ENCODE results near the gene SLC29A4.
"Not testable (repeated sequence)": the region's sequence is repeated elsewhere in the genome, so short reads cannot be mapped to it uniquely, and the experiment has no call there.

Gene SLC29A4

DNA sequence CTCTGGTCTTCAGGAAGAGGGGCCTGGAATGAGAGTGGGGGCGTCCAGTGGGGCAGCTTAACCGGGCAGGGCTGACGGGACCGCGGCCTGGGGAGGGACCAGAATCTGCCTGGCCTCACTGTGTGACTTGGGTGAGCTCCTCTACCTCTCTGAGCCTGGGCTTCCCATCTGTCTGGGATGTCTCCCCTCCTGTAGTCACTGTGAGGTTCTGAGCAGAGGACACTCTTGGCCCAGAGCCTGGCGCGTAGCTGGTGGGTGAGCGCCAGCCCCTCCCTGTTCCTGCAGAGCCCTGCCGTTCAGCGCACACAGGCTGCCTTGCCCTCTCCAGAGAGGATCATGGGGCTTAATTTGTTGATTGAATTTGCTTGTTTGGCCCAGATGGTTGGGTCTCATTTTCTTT lies 7.2 kb upstream of the SLC29A4 start:
- DNase-seq, result not testable (repeated sequence)

DNA sequence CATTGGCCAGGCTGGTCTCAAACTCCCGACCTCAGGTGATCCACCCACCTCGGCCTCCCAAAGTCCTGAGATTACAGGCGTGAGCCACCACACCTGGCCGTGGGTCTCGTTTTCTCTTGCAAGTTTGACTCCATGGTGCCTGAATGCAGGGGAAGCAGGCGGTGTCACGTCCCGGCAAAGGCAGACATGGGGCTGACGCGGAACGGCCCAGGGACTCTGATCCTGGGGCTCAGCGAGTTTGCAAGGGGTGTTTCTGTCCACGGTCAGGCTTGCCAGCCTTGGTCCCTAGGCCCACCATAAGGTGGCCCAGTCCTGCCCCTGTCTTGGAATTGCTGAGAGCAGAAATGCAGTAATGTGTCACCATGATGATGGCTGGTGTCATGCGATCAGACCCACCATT lies 6.6 kb upstream of the SLC29A4 start:
- DNase-seq, result not testable (repeated sequence)

DNA sequence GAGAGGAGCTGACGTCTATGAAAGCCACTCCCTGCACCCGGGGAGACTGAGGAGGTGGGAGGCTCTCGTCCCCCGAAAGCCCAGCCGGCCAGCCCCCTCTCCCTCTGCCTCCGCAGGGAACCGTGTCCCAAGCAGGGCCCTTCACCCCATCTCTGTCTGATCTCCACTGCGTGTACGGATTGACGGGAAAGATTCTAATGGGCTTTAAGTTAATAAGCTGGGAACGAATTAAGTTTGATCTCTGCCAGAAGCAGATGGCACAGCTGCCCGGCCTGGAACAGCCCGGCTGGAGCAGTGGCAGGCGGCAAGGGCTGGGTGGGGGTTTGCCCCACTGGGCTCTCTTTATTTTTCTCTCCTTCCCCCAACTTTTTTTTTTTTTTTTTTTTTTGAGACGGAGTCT lies 6.1 kb upstream of the SLC29A4 start:
- no peak for DNase-seq

DNA sequence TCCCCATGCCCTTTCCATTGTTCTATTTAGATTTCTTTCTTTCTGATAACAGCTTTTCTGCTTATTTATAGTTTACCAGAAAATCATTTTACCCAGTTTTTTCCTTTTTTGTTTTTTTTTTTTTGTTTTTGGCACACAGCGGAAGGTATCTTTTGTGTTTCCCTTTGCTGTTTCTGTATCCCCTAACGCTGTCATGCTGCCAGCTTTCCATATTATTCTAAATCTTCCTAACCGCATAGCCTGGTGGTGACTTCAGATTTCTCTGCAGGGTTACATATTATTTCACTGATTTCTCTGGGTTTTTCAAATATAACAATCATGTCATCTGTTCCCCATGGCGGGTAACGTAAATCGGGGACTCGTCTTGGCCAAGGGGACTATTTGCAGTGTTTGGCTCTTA lies 4.0 kb upstream of the SLC29A4 start:
- peak; percentile 25 for DNase-seq

DNA sequence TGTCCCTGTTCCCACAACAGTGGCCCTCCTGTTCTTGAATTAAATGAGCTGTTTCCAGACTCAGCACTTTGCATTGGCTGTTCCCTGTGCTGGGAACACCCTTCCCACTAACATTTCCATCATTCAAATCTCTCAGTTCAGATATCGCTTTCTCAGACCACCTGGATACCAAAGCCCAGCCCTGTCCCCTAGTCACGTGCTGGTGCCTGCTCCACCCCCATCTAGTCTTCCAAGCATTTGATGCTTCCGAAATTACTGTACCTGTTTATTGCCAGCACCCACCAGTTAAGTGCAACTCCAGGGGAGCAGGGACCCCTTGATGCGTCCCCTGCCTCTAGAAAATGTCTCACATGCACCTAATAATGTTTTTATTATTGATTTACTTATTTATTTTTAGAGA lies 3.0 kb upstream of the SLC29A4 start:
- no peak for DNase-seq

DNA sequence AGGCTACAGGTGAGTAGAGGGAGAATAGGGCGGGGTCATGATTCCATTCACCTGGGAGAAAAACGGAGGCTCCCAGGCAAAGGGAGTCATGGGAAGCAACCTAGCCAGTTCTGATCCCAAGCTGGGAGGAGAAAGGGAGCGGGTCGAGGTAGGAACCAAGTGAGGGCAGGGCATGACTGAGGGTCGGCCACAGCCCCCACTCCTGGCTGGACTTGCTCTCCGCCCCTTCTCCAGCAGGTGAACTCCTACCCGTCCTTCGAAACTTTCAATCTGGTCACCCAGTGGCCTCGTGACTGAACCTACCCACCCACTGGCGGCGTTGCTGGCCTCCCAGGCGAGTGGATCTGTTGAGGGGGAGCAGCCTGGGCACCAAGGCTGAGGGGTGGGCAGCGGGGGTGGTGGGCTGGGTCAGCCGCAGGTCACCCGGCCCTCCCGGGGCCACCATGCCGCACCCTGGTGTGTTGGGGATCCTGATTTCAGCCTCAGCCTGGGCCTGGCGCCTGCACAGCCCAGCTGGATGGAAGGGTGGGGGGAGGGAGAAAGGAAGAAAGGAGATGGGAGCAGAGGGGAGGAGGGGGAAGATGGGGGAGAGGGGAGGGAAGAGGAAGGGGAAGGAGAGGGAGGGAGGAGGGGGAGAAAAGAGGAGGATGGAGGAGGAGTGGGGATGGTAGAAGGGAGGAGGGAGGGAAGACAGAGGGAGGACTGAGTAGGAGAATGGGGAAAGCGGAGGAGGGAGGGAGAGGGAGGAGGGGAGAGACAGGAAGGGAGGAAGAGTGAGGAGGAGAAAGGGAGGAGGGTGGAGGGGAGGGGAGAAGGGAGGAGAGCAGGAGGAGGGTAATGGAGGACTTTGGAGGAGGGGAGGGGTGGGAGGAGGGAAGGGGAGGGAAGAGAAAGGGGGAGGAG lies 894 bp upstream of the SLC29A4 start:
- not testable (repeated sequence) for DNase-seq

DNA sequence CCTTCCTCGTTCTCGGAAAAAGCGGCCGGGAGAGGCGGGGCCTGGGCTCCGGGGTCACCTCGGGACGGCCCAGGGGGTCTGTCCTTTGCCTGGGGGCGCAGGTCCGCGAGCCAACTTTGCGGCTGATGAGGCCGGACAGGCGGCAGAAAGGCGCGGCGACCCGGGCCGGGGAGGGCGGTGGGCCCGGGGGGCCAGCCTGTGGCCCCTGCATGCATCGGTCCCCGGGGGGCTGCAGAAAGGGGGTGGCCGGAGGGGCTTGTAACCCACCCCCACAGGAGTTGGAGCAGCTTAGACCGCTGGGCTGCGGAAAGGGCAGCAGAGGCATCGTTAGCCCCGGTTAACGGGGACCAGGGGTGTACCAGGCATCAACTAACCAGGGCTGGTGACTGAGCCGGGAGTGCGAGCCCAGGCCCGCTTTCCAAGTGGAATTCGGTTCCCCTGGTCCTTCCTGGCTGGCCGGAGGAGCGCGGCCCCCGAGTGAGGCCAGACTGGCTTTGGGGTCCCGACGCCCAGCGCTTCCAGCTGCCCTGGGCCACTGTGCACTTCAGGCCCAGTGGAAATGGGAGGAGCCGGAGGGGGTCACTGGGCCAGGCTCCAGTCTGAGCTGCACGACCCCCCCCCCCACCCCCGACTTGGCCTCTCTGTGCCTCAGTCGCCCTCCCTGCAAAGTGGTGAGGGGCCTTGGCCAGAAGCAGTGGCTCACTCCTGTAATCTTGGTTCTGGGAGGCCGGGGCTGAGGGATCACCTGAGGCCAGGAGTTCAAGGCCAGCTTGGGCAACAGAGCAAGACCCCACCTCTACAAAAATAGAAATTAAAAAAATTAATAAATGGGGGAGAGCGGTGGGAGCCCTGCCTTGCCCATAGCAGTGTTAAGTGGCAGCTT lies 919 bp downstream of the SLC29A4 start:
- no peak for DNase-seq

DNA sequence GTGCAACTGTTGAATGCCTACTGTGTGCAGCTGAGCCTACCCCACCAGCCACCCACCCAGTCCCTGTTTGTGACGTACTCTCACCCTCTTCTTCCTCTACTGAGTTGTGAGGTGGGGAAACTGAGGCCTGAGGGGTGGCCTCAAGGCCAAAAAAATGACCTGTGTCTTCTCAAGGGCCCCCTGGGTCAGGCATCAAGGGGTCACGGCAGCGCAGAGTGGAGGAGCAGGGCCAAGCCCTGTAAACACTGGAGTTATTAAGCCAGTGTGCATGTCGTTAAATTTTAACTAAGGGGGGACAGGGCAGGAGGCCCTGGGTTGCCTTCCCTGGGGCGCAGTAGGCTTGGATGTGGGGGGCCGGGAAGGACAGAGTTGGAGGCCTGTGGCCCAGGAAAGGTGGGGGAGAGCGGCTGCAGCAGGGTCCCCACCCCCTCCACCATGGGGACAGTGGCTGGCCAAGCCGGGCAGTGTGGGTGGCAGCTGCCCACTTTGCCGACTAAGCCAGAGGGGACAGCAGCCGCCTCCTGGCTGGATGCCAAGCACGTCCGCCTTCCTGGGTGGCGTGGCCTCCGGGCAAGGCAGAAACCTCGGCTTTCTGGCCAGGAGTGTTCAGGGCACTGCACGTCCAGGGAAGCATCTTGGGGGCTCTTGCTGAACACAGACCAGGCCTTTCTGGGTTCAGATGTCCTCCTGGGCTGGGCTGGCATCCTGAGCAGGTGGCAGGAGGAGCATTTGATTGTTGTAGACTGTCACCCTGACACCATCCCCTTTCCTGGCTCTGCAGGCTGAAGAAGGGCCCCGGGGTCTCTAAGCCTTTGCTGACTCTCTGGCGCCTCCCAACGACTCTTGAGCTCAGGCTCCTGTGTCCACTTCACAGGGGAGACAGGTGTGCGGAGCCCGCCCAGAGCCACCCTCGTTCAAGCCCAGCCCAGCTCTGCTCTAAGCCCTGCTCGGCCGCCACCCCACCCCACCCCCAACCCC lies 1.9 kb downstream of the SLC29A4 start:
- no peak for DNase-seq

DNA sequence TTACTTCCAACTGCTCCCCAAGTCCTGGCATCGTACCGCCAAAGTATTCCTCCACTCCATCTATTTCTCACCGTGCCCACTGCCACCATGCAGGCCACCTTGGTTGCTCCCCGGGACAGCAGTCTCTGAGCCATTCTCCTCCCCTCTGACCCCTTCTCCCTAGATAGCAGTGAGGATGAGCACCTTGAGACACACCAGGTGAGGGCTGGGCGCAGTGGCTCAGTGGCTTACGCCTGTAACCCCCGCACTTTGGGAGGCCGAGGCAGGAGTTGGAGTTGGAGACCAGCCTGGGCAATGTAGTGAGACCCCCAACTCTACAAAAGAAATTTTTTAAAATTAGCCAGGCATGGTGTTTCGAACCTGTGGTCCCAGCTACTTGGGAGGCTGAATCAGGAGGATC lies 4.2 kb downstream of the SLC29A4 start:
- DNase-seq, result no peak

DNA sequence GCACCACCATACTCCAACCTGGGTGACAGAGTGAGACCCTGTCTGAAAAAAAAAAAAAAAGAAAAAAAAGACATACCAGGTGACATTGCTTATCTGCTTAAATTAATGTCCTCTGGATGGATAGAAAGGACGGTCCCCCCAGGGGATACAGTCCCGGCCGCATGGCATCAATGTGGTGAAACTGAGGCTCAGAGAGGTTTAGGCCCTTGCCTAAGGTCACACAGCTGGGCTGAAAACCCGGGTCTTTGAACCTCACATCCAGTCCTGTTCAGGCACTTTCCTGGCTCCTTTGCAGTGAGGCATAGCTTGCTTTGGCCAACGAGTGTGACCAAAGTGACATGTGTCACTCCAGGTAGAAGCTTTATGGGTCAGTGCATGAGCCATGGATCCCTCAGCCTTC lies 4.6 kb downstream of the SLC29A4 start:
- not testable (repeated sequence) for DNase-seq

DNA sequence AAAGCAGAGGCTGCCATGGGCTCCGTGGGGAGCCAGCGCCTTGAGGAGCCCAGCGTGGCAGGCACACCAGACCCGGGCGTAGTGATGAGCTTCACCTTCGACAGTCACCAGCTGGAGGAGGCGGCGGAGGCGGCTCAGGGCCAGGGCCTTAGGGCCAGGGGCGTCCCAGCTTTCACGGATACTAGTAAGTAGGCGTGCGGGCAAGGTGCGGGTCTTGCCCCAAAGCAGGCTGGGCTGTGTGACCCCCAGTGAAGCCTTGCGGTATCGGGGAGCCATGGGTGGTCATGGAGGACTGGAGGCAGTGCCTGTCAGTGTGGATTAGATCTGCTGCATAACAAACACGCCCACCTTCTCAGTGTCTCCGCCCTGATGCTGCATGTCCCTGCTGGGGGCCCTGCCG lies 5.1 kb downstream of the SLC29A4 start:
- DNase-seq, result no peak

DNA sequence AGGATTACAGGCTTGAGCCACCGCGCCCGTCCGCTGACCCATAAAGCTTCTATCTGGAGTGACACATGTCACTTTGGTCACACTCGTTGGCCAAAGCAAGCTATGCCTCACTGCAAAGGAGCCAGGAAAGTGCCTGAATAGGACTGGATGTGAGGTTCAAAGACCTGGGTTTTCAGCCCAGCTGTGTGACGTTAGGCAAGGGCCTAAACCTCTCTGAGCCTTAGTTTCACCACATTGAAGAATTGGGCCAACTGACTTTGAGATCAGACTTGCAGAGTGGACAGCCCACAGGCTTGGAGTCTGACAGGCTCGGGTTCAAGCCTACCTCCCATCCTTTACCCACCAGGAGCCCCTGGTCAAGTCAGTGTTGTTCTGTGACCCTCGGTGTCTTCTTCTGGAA lies 5.8 kb downstream of the SLC29A4 start:
- DNase-seq, result not testable (repeated sequence)

DNA sequence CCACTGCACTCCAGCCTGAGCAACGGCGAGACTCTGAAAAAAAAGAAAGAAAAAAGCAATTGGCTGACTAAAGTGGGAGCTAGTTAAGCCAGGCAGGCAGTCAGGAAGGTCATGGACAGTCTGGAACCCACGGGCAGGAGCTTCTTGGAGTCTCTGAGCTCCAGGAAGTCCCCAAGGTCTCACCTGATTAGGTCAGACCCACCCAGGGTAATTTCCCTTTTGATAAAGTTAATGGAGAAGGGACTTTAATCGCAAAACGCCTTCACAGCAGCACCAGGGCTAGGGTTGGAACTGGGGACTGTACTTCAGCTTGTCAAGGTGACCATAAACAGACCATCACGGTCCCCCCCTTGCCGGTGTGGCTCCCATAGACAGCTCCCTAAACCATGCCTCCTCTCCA lies 6.6 kb downstream of the SLC29A4 start:
- DNase-seq, result no peak

DNA sequence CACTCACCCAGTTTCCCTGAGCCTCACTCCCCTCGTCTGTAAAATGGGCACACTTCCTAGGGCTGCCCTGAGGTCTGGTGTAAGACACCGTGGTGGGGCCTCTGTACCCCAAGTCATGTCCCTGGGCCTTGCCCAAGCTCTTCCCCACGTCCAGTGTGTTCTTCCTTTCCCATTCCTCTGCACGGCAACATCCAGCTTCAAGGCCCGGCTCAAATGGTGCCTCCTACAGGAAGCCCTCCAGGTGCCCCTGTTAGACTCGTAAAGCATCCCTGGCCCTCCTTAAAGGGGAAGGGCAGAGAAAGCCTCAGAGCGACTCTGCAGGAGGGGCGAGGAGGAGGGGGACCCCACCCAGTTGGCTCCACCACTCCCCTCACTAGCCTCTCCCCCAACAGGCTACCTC lies 8.6 kb downstream of the SLC29A4 start:
- DNase-seq, result no peak

DNA sequence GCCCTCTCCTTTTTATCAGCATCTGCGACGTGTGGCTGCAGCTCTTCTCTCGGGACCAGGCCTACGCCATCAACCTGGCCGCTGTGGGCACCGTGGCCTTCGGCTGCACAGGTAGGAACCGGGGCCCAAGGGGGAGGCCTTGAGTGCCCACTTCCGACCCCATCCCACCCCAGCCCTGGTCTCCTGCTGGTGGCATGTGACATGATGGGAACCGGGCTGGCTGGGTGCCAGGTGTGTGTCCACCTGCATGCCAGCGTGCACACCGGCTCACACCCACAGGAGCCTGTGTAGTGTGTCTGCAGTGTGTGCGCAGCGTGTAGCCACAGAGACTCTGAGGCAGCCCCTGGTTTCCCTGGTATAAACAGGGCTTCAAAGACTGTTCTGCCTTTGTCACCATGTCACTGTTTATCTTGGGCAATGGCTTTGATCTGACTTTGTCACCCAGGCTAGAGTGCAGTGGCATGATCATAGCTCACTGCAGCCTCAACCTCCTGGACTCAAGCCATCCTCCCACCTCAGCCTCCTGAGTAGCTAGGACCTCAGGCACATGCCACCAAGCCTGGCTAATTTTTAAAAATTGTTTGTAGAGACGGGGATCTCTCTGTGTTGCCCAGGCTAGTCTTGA lies 9.1 kb downstream of the SLC29A4 start:
- DNase-seq, result not testable (repeated sequence)

DNA sequence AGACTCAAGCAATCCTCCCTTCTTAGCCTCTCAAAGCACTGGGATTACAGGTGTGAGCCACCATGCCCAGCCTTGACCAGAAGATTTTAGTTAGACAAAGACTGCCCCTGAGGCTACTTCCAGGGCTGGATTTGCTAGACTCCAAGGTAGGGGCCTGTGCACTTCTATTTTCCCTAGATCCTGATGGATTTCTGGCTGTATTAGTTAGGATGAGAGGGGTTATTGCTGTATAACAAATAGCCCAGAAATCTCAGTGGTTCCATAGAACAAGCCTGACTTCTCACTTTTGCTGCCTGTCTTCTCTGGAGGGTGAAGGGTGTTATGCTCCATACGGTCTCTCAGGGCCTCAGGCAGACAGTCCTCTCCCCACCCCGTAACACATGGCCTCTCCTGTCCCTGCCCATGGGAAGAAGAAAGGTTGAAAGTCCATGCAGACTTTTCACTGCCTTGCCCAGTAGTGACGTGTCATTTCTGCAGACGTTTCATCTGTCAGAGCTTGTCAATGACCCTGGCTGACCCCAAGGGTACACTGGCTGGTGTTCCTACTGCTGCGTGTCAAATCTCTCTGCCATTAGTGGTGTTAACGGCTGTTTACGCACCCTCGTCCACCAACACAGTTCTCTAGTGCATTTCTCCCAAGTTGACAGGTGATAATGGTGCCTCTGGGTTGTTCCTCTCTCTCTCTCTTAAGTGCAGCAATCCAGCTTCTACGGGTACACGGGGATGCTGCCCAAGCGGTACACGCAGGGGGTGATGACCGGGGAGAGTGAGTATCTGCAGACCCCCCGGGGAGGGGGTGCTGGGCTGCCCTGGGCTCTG lies 11.6 kb downstream of the SLC29A4 start:
- no peak for DNase-seq

DNA sequence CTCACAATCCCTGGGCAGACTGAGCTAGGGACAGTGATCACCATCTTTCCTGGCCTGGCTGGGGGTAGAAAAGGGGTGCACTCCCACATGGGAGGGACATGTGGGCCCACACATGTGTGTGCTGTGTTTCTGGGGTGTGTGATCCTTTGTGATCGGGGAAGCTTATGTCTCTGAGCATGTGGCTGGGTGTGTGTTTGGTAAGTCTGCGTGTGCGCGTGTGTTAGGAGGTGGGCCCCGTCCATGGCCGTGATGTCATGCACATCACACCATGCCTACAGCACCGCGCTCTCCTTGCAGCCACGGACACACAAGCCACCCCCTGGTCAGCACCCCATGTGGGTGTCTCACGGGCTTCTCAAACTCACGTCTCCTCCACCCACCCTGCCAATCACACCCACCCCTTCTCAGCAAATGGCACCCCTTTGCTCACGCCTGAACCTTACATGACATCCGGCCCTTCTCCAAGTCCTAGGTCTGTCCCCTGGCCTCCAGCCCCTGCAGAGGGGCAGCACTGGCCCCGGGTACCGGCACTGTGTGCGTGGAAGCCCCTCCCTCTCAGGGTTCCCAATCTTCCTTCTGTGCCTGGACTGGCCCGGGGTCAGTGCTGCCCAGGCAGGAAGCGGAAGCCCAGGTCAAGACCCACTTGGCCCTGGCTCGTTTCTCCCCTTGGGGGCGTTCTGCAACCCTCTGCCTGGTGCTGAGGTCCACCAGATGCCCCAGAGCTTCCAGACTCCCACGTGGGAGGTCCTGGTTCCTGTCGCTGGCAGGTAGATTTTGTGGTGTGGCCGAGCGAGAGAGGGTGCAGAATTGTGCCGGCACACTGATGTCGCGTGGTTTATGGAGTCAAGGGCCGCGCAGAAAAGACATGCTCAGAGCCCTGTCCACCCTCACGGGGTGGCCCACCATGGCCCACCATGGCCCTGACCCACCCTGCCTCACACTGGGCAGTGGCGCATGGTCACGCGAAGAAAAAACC lies 12.6 kb downstream of the SLC29A4 start:
- no peak for DNase-seq

DNA sequence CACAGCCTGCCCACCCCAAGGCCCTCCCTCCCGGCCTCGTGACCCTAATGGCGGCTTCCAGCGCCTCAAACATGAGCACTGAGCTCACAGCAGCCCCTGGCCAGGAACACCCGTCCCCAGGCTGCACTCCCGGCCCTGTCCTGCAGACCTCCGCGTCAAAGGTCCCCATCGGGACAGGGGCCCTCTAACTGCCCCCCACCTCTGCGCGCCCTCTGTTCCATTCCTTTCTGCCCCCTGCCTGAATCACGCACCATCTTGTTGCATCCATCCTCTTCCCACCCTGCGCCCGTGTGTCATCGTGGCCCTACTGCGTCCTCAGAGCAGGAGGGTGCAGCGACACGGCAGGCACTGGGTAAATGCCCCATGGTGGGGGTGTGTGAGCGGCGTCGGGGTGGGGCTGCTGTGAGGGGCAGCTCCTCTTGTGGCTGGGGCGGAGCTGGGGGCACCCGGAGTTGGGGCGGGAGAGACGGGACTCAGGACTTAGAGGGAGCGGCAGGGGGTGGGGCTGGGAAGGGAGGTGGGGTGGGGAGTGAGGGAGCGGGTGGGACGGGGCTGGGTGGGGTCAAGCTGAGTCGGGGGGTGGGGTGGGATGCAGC lies 13.4 kb downstream of the SLC29A4 start:
- DNase-seq, result no peak

DNA sequence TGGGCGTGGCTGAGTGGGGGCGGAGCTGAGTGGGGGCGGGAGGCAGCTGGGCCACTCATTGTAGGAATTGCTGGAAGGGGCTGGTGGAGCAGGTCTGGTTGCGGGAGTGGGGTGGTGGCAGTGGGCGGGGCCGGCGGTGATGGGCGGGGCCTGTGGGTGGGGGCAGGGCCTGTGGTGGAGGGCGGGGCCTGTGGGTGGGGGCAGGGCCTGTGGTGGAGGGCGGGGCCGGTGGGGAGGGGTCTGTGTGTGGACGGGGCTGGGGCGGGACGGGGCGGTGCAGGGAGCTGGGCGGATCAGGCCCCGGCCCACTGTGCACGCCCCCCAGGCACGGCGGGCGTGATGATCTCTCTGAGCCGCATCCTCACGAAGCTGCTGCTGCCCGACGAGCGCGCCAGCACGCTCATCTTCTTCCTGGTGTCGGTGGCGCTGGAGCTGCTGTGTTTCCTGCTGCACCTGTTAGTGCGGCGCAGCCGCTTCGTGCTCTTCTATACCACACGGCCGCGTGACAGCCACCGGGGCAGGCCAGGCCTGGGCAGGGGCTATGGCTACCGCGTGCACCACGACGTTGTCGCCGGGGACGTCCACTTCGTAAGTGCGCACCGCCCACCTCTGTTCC lies 14.0 kb downstream of the SLC29A4 start:
- no peak for DNase-seq
